Measurements from ENCODE around the gene UNC50.

DNA sequence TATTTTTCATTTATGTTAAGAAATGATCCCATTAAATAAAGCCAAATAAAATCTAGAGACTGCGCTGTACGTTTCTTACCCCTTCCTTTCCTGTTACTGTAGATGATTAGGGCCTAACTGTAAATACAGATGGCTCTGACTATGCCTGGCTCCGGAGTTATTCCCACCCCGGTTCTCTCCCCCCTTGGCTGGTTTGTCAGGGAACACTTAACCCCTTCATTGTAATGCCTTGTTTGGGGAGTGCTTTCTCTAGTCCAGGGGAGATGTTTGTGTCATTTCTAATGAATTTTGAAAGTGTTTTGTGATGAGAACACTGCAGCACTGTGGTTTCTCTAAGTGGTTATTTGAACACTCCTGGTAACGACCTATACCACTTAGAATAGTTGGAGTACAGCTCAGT lies 8.8 kb downstream of the UNC50 start:
- TF ChIP-seq, protein P1, sequence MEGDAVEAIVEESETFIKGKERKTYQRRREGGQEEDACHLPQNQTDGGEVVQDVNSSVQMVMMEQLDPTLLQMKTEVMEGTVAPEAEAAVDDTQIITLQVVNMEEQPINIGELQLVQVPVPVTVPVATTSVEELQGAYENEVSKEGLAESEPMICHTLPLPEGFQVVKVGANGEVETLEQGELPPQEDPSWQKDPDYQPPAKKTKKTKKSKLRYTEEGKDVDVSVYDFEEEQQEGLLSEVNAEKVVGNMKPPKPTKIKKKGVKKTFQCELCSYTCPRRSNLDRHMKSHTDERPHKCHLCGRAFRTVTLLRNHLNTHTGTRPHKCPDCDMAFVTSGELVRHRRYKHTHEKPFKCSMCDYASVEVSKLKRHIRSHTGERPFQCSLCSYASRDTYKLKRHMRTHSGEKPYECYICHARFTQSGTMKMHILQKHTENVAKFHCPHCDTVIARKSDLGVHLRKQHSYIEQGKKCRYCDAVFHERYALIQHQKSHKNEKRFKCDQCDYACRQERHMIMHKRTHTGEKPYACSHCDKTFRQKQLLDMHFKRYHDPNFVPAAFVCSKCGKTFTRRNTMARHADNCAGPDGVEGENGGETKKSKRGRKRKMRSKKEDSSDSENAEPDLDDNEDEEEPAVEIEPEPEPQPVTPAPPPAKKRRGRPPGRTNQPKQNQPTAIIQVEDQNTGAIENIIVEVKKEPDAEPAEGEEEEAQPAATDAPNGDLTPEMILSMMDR (IDR thresholded peaks at IDR 0.05) = no peak
- TF ChIP-seq POLR2AphosphoS5 (IDR thresholded peaks at IDR 0.05) (no peak), POLR2A (IDR thresholded peaks at IDR 0.05) (no peak), EP300 (IDR thresholded peaks at IDR 0.05) (no peak)

Data from sigmoid colon (tissue), 4 donors.